HepG2 (cell line): Measurements from ENCODE around the gene TRMT112. TPM values are rescaled to one million over a fixed set of nuclear protein-coding genes. Genes with fewer than 3 reads are reported as not detected.

Source experiments
- ESRRA ChIP-seq: sonication (generic); formaldehyde crosslinking; IDR thresholded peaks from 2 replicates; pipeline ENCODE4 v1.5.1; 2020; ENCODE audit warnings: mild to moderate bottlenecking, low read depth, missing genetic modification reagents
- KDM1A ChIP-seq: IDR thresholded peaks from 2 replicates; pipeline ENCODE4 v1.6.1; 2016; ENCODE audit warnings: missing compliant biosample characterization
- NFE2 ChIP-seq: sonication (generic); formaldehyde crosslinking; IDR thresholded peaks from 2 replicates; pipeline ENCODE4 v1.4.0; 2020; ENCODE audit warnings: missing genetic modification reagents
- POGZ ChIP-seq: sonication (generic); formaldehyde crosslinking; IDR thresholded peaks from 2 replicates; pipeline ENCODE4 v1.4.0; 2020; ENCODE audit warnings: mild to moderate bottlenecking, missing genetic modification reagents
- SMARCE1 ChIP-seq: fragments of 450-650 bp; IDR thresholded peaks from 2 replicates; pipeline ENCODE4 v1.6.1; 2017; ENCODE audit warnings: borderline replicate concordance
- SPEN ChIP-seq: sonication (generic); formaldehyde crosslinking; IDR thresholded peaks from 2 replicates; pipeline ENCODE4 v1.5.1; 2020; ENCODE audit warnings: low read depth, mild to moderate bottlenecking, missing genetic modification reagents
- STAT6 ChIP-seq: sonication (generic); formaldehyde crosslinking; IDR thresholded peaks from 2 replicates; pipeline ENCODE4 v1.4.0; 2020; ENCODE audit warnings: missing genetic modification reagents, mild to moderate bottlenecking, borderline replicate concordance
- ZKSCAN8 ChIP-seq: IDR thresholded peaks from 2 replicates; pipeline ENCODE4 v1.6.1; 2016; ENCODE audit warnings: borderline replicate concordance, missing genetic modification reagents, missing compliant biosample characterization
- ZNF331 ChIP-seq: sonication (generic); formaldehyde crosslinking; IDR thresholded peaks from 2 replicates; pipeline ENCODE4 v1.4.0; 2020; ENCODE audit warnings: missing genetic modification reagents
- ZNF33A ChIP-seq: sonication (generic); formaldehyde crosslinking; IDR thresholded peaks from 2 replicates; pipeline ENCODE4 v1.5.1; 2020; ENCODE audit warnings: missing genetic modification reagents, mild to moderate bottlenecking, moderate library complexity, borderline replicate concordance
- ZNF407 ChIP-seq: sonication (generic); formaldehyde crosslinking; IDR thresholded peaks from one replicate; pipeline ENCODE4 v1.5.1; 2020; ENCODE audit warnings: mild to moderate bottlenecking, missing genetic modification reagents; ENCODE audit errors: not compliant biosample characterization
- polyA plus RNA-seq, 8 experiments: library from polyadenylated mRNA; depleted of rRNA in 3 of 8; stranded (reverse) in 7 of 8; unstranded in 1 of 8; fragments of >200 nt; fragmentation: Illumina TruSeq in 4 of 8; extraction: Trizol in 4 of 8; gene quantifications; 2 replicates each; pipeline versions ENCODE4 v1.2.1 to v1.2.3, GENCODE V29; 2011 to 2016; ENCODE audit warnings: low read depth in 4 of 8, missing spikeins in 1 of 8, mixed read lengths in 1 of 8; ENCODE audit not compliant: insufficient read depth in 1 of 8
- total RNA-seq, 5 experiments: library from RNA; depleted of rRNA; stranded (reverse); fragments of >200 nt; fragmentation: Illumina TruSeq; extraction: Trizol; gene quantifications; 2 replicates each; pipeline ENCODE4 v1.2.3, GENCODE V29; 2016; ENCODE audit warnings: low read depth in 1 of 5
- TF ChIP-seq, protein P1 (sequence below): sonication (generic); formaldehyde crosslinking; IDR thresholded peaks from 2 replicates; pipeline ENCODE4 v1.9.0; 2022; ENCODE audit warnings: missing genetic modification reagents, mild to moderate bottlenecking, borderline replicate concordance

Gene TRMT112
- total and polyA plus RNA-seq, 2 of the 13 experiments (the other 11 are each of a cell fraction or from before 2014, with no cell fraction given): 186 to 409 TPM

DNA sequence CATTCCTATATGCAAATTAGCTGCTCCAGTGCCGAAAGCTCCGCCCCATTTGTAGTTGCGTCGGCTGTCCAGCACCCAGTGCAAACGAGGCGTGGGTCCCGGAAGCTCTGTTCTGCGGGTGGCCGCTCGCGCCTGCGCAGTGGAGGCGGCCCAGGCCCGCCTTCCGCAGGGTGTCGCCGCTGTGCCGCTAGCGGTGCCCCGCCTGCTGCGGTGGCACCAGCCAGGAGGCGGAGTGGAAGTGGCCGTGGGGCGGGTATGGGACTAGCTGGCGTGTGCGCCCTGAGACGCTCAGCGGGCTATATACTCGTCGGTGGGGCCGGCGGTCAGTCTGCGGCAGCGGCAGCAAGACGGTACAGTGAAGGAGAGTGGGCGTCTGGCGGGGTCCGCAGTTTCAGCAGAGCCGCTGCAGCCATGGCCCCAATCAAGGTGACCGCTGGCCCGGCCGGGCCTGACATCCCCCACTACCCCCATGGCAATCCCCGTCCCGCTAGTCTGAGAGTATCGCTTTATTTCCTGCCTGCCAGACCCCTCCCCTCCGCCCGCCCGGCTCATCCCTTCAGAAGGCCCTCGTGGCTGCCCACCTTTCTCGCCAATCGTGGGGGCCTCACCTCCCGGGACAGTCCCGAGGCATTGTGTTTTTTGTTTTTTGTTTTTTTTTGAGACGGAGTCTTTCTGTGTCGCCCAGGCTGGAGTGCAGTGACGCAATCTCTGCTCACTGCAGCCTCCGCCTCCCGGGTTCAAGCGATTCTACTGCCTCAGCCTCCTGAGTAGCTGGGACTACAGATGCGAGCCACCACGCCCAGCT, 804 bp upstream of the TRMT112 start, which contains the start of gene PRDX5 (continued):
- TF ChIP-seq NFE2 (CRISPR knock-in tag) (no peak), SPEN (0 out of 2 replicates have a peak, but pooled peaks have one; percentile 43), STAT6 (CRISPR knock-in tag) (no peak; the same call in 1 of the 2 replicates), KDM1A (CRISPR knock-in tag) (no peak), ESRRA (CRISPR knock-in tag) (peak; percentile 56; the same call in 1 of the 2 replicates), SMARCE1 (no peak), ZNF331 (CRISPR knock-in tag) (peak; percentile 49), ZKSCAN8 (CRISPR knock-in tag) (no peak), POGZ (no peak; the same call in 1 of the 2 replicates), ZNF33A (CRISPR knock-in tag) (no peak), ZNF407 (CRISPR knock-in tag) (peak; percentile 48)
- TF ChIP-seq, protein P1, sequence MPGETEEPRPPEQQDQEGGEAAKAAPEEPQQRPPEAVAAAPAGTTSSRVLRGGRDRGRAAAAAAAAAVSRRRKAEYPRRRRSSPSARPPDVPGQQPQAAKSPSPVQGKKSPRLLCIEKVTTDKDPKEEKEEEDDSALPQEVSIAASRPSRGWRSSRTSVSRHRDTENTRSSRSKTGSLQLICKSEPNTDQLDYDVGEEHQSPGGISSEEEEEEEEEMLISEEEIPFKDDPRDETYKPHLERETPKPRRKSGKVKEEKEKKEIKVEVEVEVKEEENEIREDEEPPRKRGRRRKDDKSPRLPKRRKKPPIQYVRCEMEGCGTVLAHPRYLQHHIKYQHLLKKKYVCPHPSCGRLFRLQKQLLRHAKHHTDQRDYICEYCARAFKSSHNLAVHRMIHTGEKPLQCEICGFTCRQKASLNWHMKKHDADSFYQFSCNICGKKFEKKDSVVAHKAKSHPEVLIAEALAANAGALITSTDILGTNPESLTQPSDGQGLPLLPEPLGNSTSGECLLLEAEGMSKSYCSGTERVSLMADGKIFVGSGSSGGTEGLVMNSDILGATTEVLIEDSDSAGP: peak; percentile 65
